Posterior vena cava (tissue), 2 donors: ENCODE data around the gene ZSCAN20. TPM values are rescaled to one million over a fixed set of nuclear protein-coding genes. Genes with fewer than 3 reads are reported as not detected.
A peak's percentile ranks its signal among the peaks of the same experiment; 100 is the strongest.

Source experiments
- DNase-seq: peaks from one replicate; pipeline ENCODE4 v3.0.0-alpha.2; 2020; ENCODE audit warnings: low spot score
- intact Hi-C, 2 donors: fragments of 100-400 bp; cut with DNase I; formaldehyde crosslinking; loops; one replicate each; pipeline versions ENCODE4 v1.14.1 to v1.14.2; 2022 to 2023
- long read RNA-seq, 2 donors: library from polyadenylated mRNA; unstranded; transcript quantifications; one replicate each; pipeline ENCODE4 v2.0.0, GENCODE V29; 2020 to 2021
- total RNA-seq, 2 donors: library from RNA; stranded (reverse); fragmentation: NEBNext Ultra II Directional; extraction: Animal tissue kit (Norgen Biotek cat#: 25700); gene quantifications; one replicate each; pipeline ENCODE4 v1.2.1, GENCODE V29; 2021
- donor health status: DM: yes; HTN: yes; CAD: no.
- donor health status: DM: yes; HTN: yes; CAD: no.

The ZSCAN20 gene
- total RNA-seq: 1 to 10 TPM; 5.1 to 5.7 TPM
- long read RNA-seq, donor 1, full-length matches to known transcripts: 1 of 3 reads
- long read RNA-seq, donor 1, partial matches to known transcripts: 1 of 3 reads
- long read RNA-seq, donor 1, other reads (novel, unspliced or antisense): 1 of 3 reads
- long read RNA-seq, donor 2, partial matches to known transcripts: 3 of 7 reads
- long read RNA-seq, donor 2, other reads (novel, unspliced or antisense): 4 of 7 reads

- intact Hi-C loops: loop anchor here in 1 of 2 donors (10.0 kb wide), 1 partner anchor 142 kb away; no protein-coding TSS in a partner anchor
- peak; percentile 99 for DNase-seq
Measured at GRCh38 chr1:33472269-33472980, at the start of gene ZSCAN20. Gene ZSCAN20 (plus strand): TSS chr1:33472645. CDS start chr1:33479289, 6,644 bp downstream.

GRCh38 chr1:33424205-33424604 lies 48.2 kb upstream of the ZSCAN20 start:
- intact Hi-C loops: no loop called here
- DNase-seq: no peak

DNA sequence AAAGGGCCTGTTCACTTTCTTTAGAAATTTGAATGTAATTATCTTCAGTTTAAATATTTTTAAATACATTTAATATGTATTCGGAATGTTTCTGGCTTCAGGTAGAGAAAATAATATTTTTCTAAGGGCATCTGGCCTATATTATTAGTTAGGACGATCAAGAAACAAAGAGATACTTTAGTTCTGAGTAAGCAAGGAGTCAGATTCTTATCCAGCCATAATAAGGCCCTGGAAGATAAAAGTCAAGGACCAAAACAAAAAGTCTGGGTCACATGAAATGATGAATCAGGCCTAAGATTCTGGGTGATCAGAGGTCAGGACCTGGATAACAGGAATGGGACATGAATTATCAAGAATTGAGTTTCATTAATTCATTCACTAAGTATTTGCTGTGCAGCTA lies 47.8 kb upstream of the ZSCAN20 start:
- intact Hi-C loops: no loop called here
- no peak for DNase-seq

GRCh38 chr1:33425900-33426299 lies 46.5 kb upstream of the ZSCAN20 start:
- DNase-seq: no peak
- intact Hi-C loops: no loop called here

DNA sequence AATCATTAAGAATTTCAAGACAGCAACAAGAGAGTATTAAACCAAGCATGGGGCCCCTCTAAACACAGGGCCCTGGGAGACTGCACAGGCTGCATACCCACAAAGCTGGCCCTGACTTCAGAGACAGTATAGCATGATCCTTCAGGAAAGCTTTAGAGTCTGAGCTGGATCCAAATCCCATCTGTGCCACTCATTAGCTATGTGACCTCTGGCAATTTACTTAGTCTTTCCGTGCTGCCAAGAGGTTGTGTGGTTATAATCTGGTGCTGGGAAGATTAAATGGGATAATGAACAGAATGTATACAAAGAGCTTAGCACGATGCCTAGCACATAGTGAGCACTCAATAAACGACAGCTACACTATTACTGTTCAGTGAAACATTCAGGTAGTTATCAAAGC lies 45.5 kb upstream of the ZSCAN20 start:
- intact Hi-C loops: no loop called here
- no peak for DNase-seq

DNA sequence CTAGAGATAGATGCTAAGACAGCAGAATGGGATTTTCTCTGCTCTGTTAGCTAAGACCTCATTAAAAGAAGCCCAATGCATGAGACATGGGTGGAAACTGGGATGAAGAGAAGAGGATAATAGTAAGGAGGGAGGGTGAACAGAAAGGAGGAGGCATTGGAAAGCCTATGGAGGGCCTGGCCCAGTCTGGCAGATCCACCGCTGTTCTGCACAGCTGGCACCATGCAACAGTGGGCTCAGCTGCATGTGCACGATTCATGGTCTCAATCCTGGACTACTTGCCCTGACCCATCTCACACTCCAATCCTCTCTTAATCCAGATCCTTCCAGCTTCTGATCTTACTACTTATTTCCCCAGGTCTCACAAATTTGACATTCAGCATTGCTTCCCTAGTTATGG lies 43.8 kb upstream of the ZSCAN20 start:
- intact Hi-C loops: no loop called here
- DNase-seq: no peak

- DNase-seq: no peak
Measured at GRCh38 chr1:33429332-33429731, 43.1 kb upstream of the ZSCAN20 start.

DNA sequence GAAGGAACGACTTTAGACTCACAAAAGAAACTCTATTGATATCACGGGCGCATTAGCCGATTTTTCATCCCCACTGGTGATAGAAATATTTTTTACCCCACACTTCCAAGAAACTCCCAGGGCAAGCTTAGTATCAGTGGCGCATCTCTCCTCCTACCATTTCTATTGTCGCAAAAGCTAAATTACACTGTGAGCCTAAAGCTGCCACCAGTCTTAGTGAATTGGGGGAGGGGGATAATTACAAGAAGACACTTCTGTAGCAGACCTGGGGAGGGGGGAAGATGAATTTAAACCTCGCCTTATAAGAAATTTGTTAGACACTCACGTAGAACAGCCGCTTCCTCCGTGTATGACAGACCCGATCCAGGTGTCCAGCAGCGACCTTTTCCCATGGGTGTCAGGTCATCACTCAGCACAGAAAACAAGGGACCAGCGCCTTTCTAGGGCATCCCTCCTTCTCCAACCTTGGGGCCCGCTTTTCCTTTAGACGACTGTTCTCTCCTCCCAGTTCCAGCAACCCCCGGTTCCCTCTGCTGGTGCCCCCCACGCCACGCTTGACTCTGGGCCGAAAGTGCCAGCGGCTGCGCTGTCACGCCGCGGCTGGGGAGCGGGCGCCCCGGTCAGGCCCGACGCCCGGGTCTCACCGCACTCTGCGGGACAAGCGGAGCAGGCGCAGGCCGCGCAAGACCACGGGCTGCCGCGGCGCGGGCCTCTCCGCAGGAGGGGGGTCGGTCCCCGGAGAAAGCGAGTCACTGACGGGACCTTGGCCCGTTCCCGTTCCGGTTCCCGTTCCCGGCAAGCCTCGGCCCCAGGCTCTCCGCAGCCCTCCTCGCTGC lies 42.4 kb upstream of the ZSCAN20 start:
- intact Hi-C loops: no loop called here
- no peak for DNase-seq

More at GRCh38 chr1:33429332-33429731, 43.1 kb upstream of the ZSCAN20 start:
- intact Hi-C loops: no loop called here

DNA sequence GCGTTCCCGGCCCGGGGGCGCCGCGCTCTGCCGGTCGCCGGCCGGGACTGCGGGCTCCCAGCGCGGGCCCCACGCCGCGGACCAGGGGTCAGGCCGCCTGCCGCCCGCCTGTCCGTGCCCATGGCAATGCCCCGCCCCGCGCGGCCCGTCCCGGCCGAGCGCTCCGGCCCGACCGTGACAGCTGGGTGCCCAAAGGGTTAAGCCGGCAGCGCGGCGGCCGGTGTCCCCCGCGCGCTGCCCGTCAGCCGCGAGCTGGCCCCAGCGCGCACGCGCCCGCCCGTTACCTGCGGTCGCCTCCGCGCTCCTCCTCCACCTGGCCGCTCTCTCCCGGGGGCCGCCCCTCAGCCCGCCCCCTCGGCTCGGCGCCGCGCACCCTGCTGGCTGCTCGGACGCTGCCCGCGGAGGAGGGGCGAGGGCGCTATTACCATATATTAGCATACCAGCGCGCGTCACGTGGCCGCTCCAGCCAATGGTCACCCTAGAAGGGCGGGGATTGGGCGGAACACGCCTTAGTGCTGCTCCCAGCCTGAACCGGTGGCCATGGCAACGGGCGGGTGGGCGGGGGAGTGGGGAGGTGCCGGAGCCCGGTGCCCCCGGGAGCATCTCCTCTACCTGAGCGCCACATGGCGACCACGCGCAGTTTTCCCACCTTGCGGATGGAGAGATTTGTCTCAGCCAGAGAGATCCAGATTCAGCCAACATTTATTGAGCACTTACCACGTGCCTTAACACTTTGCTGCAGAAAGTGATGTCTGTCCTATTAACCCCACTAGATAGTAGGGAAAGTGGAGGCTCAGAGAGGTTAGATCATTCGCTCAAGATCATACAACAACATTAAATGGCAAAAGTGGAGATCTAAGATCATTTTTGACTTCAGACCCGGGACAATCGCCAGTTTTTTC lies 41.5 kb upstream of the ZSCAN20 start, which contains the start of gene PHC2:
TSS of gene PHC2 (minus strand) at position 404 of the 902 bp plus-strand sequence. CDS start 55,556 bp downstream, outside the sequence.
- intact Hi-C loops: no loop called here
- DNase-seq: peak; percentile 99

DNA sequence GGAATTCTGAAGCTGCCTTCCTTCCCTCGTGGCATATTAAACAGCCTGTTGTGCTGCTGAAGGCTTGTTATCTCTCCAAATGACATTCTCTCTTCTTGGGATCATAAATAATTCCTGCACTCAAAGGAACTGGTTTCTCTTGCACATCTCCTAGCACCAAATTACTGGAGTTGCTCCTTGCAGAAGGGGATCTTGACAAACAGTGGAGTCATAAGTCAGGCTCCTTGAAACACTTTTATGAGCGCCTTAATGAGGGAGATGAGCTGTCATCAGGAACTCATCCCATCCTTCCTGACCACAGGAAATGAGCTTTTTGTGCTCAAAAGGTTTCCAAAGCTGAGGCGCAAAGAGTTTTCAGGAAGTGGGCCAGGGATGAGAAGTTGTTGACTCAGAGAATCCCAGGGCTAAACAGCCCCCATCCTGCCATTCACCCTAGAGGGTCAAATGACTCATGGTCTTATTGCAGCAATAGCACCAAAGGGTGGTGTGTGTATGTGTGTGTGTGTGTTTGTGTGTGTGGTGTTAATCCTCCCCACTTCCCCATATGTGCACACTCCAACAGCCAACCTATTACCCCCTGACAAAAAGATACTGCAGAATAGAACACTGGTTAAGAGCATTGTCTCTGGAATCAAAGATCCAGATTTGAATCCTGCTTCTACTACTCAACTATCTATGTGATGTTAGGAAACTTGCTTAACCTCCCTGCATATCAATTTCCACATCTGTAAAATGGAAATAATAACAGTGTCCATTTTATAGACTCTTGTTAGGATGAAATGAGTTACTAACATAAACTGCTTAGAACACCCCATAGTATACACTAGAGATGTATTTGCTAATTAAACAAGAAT lies 38.7 kb upstream of the ZSCAN20 start:
- no peak for DNase-seq
- intact Hi-C loops: loop anchor here in 1 of 2 donors (1.0 kb wide), 1 partner anchor 41 kb away; no protein-coding TSS in a partner anchor

DNA sequence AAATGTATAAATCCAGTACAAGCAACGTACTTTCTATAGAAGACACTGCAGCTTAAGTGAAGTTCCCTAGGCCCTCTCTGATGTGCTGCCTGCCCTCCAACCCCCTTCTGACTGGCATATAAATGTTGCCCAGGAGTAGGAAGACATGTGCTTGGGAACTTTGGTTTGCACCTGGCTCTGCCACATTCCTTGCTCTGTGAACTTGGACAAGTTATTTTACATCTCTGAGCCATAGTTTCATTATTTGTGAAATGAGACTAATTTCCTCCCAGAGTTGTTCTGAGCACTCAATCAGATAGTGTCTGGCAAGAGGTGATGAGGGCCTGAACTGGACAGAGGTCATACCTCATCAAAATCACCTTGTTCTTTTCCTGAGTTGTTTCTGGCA lies 38.1 kb upstream of the ZSCAN20 start:
- intact Hi-C loops: no loop called here
- DNase-seq: no peak

GRCh38 chr1:33435096-33435820 lies 37.2 kb upstream of the ZSCAN20 start:
- no peak for DNase-seq
- intact Hi-C loops: no loop called here

DNA sequence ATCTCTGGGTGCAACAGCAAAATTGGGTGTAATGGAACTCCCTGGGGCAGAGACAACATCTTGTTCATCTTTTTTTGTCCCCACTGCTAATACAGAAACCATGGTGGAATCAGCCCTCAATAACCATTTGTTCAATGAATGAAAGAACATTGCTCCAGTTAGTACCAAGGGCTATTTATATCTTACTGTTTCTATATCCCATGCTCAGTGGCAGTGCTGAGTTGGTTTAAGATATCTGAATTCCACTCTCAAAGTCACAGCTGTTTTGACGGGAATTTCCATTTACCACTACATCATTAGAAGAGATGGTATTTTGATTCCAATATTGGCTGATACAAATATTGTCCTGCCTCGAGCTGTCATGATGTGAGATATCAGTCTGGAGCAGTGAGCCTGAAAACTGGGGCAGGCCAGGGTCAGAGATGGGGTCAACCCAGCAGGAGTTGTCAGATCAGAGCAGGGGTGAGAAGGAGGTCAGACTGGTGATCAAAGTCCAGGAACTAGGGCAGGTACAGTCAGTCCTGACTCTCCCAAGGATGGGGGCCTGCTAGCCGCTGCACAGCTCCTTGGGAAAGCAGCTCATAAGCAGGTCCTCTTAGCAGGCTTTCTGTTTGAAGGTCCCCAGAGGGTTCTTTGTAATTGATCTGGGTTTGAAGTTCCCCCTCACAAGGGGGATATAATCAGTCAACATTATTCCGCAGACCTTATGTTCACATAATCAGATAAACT lies 35.7 kb upstream of the ZSCAN20 start:
- DNase-seq: no peak
- intact Hi-C loops: loop anchor here in 1 of 2 donors (1.0 kb wide), 1 partner anchor 17 kb away; no protein-coding TSS in a partner anchor

GRCh38 chr1:33438364-33439160 lies 33.9 kb upstream of the ZSCAN20 start:
- intact Hi-C loops: no loop called here
- DNase-seq: no peak

DNA sequence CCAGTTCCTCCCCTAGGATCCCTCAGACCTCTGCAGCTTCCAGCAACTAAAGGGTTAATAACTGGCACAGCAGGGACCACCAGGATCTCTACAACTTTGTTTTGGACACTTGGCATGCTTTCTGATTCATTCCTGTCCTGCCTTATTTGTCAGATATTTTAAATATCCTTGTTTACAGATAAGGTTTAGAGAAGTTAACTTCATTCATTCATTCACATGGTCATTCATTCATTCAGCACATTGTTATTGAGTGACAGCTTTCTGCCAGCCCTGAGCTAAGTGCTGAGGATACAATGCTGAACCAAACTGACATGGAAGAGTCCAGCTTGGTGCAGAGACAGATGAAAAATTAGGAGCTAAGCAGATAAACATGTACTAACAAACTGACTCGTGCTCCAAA lies 32.8 kb upstream of the ZSCAN20 start:
- DNase-seq: no peak
- intact Hi-C loops: no loop called here
